Epidermal melanocyte (primary cell): ENCODE results near the gene ICE2.

Experiments used
- DNase-seq: peaks from one replicate; pipeline ENCODE4 v3.0.0; 2011; ENCODE audit warnings: low spot score; ENCODE audit not compliant: insufficient read length

The ICE2 gene

GRCh38 chr15:60478566-60479360 lies at the start of gene ICE2:
Gene ICE2 (minus strand): TSS chr15:60479142. CDS start chr15:60477977, 1,165 bp downstream.
- DNase-seq: peak; percentile 76

GRCh38 chr15:60528530-60528929 lies 49.6 kb upstream of the ICE2 start:
- no peak for DNase-seq

GRCh38 chr15:60527456-60527855 lies 48.5 kb upstream of the ICE2 start:
- no peak for DNase-seq

- DNase-seq: no peak
Measured at GRCh38 chr15:60526127-60526616, 47.2 kb upstream of the ICE2 start.

- DNase-seq: no peak
Measured at GRCh38 chr15:60525341-60526039, 46.5 kb upstream of the ICE2 start.

GRCh38 chr15:60523056-60523455 lies 44.1 kb upstream of the ICE2 start:
- no peak for DNase-seq

- DNase-seq: peak; percentile 21
Measured at GRCh38 chr15:60520825-60521368, 42.0 kb upstream of the ICE2 start.

GRCh38 chr15:60520013-60520824 lies 41.3 kb upstream of the ICE2 start:
- no peak for DNase-seq

GRCh38 chr15:60519218-60519617 lies 40.3 kb upstream of the ICE2 start:
- DNase-seq: no peak

- DNase-seq: no peak
Measured at GRCh38 chr15:60518511-60518910, 39.6 kb upstream of the ICE2 start.

- DNase-seq: no peak
Measured at GRCh38 chr15:60514261-60514881, 35.4 kb upstream of the ICE2 start.

- no peak for DNase-seq
Measured at GRCh38 chr15:60513676-60514075, 34.7 kb upstream of the ICE2 start.

GRCh38 chr15:60512937-60513336 lies 34.0 kb upstream of the ICE2 start:
- no peak for DNase-seq

GRCh38 chr15:60511351-60512031 lies 32.5 kb upstream of the ICE2 start:
- DNase-seq: no peak

- no peak for DNase-seq
Measured at GRCh38 chr15:60510006-60510405, 31.1 kb upstream of the ICE2 start.

- no peak for DNase-seq
Measured at GRCh38 chr15:60509470-60509869, 30.5 kb upstream of the ICE2 start.

GRCh38 chr15:60508442-60508841 lies 29.5 kb upstream of the ICE2 start:
- DNase-seq: no peak

GRCh38 chr15:60507596-60508424 lies 28.9 kb upstream of the ICE2 start:
- peak; percentile 39 for DNase-seq

- DNase-seq: no peak
Measured at GRCh38 chr15:60496853-60497252, 17.9 kb upstream of the ICE2 start.

- DNase-seq: no peak
Measured at GRCh38 chr15:60494108-60494507, 15.2 kb upstream of the ICE2 start.
